Breast epithelium (tissue), 4 donors: ENCODE results near the gene TMEM126A. TPM values are rescaled to one million over a fixed set of nuclear protein-coding genes. Genes with fewer than 3 reads are reported as not detected.

Source experiments
- DNase-seq, 2 donors: peaks; one replicate each; pipeline ENCODE4 v3.0.0-alpha.2; 2019; ENCODE audit warnings: low spot score in 2 of 2
- H3K27ac ChIP-seq, 2 donors: fragments of 200-600 bp; sonication (generic) in 1 of 2; one replicate each; pipeline ENCODE4 v1.5.1; 2016 to 2019; ENCODE audit warnings: mild to moderate bottlenecking in 1 of 2
- H3K27me3 ChIP-seq, 2 donors: fragments of 200-600 bp; sonication (generic) in 1 of 2; one replicate each; pipeline versions ENCODE4 v1.5.1 to v1.6.0; 2017 to 2019; ENCODE audit warnings: control low read depth in 1 of 2, mild to moderate bottlenecking in 1 of 2
- H3K36me3 ChIP-seq: fragments of 200-600 bp; one replicate; pipeline ENCODE4 v1.5.1; 2019
- H3K4me1 ChIP-seq, 2 donors: fragments of 200-600 bp; sonication (generic); one replicate each; pipeline ENCODE4 v1.5.1; 2016 to 2019; ENCODE audit warnings: control low read depth in 1 of 2
- H3K4me3 ChIP-seq, 3 donors: fragments of 200-600 bp; sonication (generic); 1 replicate in 2 of 3; 2 replicates in 1 of 3; pipeline ENCODE4 v1.5.1; 2016 to 2019; ENCODE audit warnings: mild to moderate bottlenecking in 3 of 3, moderate library complexity in 2 of 3
- H3K9me3 ChIP-seq, 2 donors: fragments of 200-600 bp; sonication (generic) in 1 of 2; one replicate each; pipeline ENCODE4 v1.5.1; 2016 to 2019; ENCODE audit warnings: control low read depth in 1 of 2
- CTCF ChIP-seq, 3 donors: fragments of 450-650 bp; IDR thresholded peaks; one replicate each; pipeline ENCODE4 v1.5.1; 2016 to 2017; ENCODE audit warnings: antibody characterized with exemption in 3 of 3, mild to moderate bottlenecking in 3 of 3, moderate library complexity in 3 of 3
- POLR2A ChIP-seq: fragments of 450-650 bp; IDR thresholded peaks from one replicate; pipeline ENCODE4 v1.6.1; 2016; ENCODE audit warnings: antibody characterized with exemption, mild to moderate bottlenecking, moderate library complexity
- POLR2AphosphoS5 ChIP-seq, 3 donors: sonication (generic); formaldehyde crosslinking; IDR thresholded peaks; one replicate each; pipeline ENCODE4 v1.6.1; 2017; ENCODE audit warnings: antibody characterized with exemption in 3 of 3
- intact Hi-C: fragments of 100-400 bp; cut with DNase I; formaldehyde crosslinking; loops from one replicate; pipeline ENCODE4 v1.15.1; 2023; ENCODE audit warnings: low total_unique reads
- total RNA-seq, 3 donors: library from RNA; depleted of rRNA; stranded (reverse); fragments of >200 nt; gene quantifications; one replicate each; pipeline ENCODE4 v1.1.0, GENCODE V29; 2016

The TMEM126A gene
- total RNA-seq, 3 donors from 2014 or later = 18.6 to 33.9 (median 23.9) TPM

- Histone ChIP-seq H3K36me3 (no peaks in the 10 kb centered on the region), H3K9me3 (no peaks in the 10 kb centered on the region), H3K4me3 (no peak overlapping the region), H3K27me3 (no peaks in the 10 kb centered on the region), H3K27ac (no peak overlapping the region), H3K4me1 (no peaks in the 10 kb centered on the region)
- TF ChIP-seq CTCF (IDR thresholded peaks at IDR 0.05) (no peak), POLR2A (no peak), POLR2AphosphoS5 (IDR thresholded peaks at IDR 0.05) (no peak)
- intact Hi-C loops = no loop called here
- DNase-seq = no peak
Measured at GRCh38 chr11:85619499-85619898, 28.3 kb upstream of the TMEM126A start.

- Histone ChIP-seq H3K4me1 (no peaks in the 10 kb centered on the region), H3K4me3 (no peak overlapping the region), H3K27ac (no peak overlapping the region), H3K36me3 (no peaks in the 10 kb centered on the region), H3K27me3 (no peaks in the 10 kb centered on the region), H3K9me3 (no peaks in the 10 kb centered on the region)
- intact Hi-C loops = no loop called here
- no peak for DNase-seq
- no peak for TF ChIP-seq POLR2A
- no peak for TF ChIP-seq CTCF (IDR thresholded peaks at IDR 0.05)
- no peak for TF ChIP-seq POLR2AphosphoS5 (IDR thresholded peaks at IDR 0.05)
Measured at GRCh38 chr11:85620256-85620655, 27.5 kb upstream of the TMEM126A start.

GRCh38 chr11:85626496-85626895 is 21.3 kb upstream of the TMEM126A start:
- intact Hi-C loops = no loop called here
- Histone ChIP-seq H3K4me3 (peak overlapping the region; percentile 66 to 84 (median 82)), H3K27ac (peak overlapping the region; percentile 41 to 91), H3K27me3 (no peaks in the 10 kb centered on the region), H3K9me3 (no peaks in the 10 kb centered on the region), H3K4me1 (peaks cover 0 to 15% of the 10 kb centered on the region in 2 donors), H3K36me3 (no peaks in the 10 kb centered on the region)
- no peak for TF ChIP-seq POLR2A
- TF ChIP-seq POLR2AphosphoS5 (IDR thresholded peaks at IDR 0.05) = no peak
- TF ChIP-seq CTCF (IDR thresholded peaks at IDR 0.05) = no peak
- no peak for DNase-seq

GRCh38 chr11:85627332-85627997 is 20.3 kb upstream of the TMEM126A start, which contains the start of gene DLG2:
Gene DLG2, minus strand, starts transcription at chr11:85627344.
- Histone ChIP-seq H3K9me3 (no peaks in the 10 kb centered on the region), H3K4me3 (peak within 1 kb of the TSS; percentile 66 to 84 (median 82)), H3K4me1 (peaks cover 0 to 15% of the 10 kb centered on the region in 2 donors), H3K27ac (peak within 1 kb of the TSS; percentile 91 to 94), H3K27me3 (no peaks in the 10 kb centered on the region), H3K36me3 (no peaks in the 10 kb centered on the region)
- TF ChIP-seq POLR2AphosphoS5 (IDR thresholded peaks at IDR 0.05) (no peak), CTCF (IDR thresholded peaks at IDR 0.05) (no peak), POLR2A (no peak)
- no peak for DNase-seq
- intact Hi-C loops = no loop called here

GRCh38 chr11:85627998-85628770 is 19.6 kb upstream of the TMEM126A start, which contains the start of gene TMEM126B:
Gene TMEM126B, plus strand, starts transcription at chr11:85628593. Its CDS starts 15 bp downstream, at chr11:85628608.
- no peaks in the 10 kb centered on the region for H3K27me3 ChIP-seq
- peak; percentile 98 for DNase-seq
- H3K4me1 ChIP-seq = peaks cover 0 to 15% of the 10 kb centered on the region in 2 donors
- H3K9me3 ChIP-seq = no peaks in the 10 kb centered on the region
- TF ChIP-seq POLR2A (peak; percentile 24), POLR2AphosphoS5 (IDR thresholded peaks at IDR 0.05) (peak; percentile 87 to 88 (median 87)), CTCF (IDR thresholded peaks at IDR 0.05) (no peak)
- H3K27ac ChIP-seq = peak within 1 kb of the TSS; percentile 91 to 94
- peak within 1 kb of the TSS; percentile 66 to 84 (median 82) for H3K4me3 ChIP-seq
- no peaks in the 10 kb centered on the region for H3K36me3 ChIP-seq
- intact Hi-C loops = no loop called here
